A673 (cell line): ENCODE results near the gene RPS6KC1. TPM values are rescaled to one million over a fixed set of nuclear protein-coding genes. Genes with fewer than 3 reads are reported as not detected.

Source experiments
- BruUV-seq: library from RNA; stranded (reverse); fragments of 400-500 nt; replicated peaks from 2 replicates; lab custom pipeline; 2021; lab: Mats Ljungman, UMichigan
- CTCF ChIA-PET: fragments of 300-600 bp; sonication (Branson Sonifier 250); formaldehyde crosslinking; loops from one replicate; lab custom pipeline; 2022; ENCODE audit warnings: antibody characterized with exemption; lab: Charles Lee
- POLR2A ChIA-PET: fragments of 300-600 bp; sonication (Branson Sonifier 250); formaldehyde crosslinking; loops from one replicate; lab custom pipeline; 2022; ENCODE audit warnings: antibody characterized with exemption; ENCODE audit not compliant: low non-redundant PET; lab: Charles Lee
- DNase-seq: peaks from one replicate; pipeline ENCODE4 v3.0.0-alpha.2; 2015; ENCODE audit warnings: low spot score
- H3K27ac ChIP-seq: fragments of 200-600 bp; sonication (generic); 2 replicates; pipeline ENCODE4 v1.5.1; 2016; ENCODE audit warnings: mixed run types, low read depth, mild to moderate bottlenecking, mixed read lengths, antibody characterized with exemption, low read length; ENCODE audit not compliant: poor library complexity, severe bottlenecking
- H3K27me3 ChIP-seq: fragments of 200-600 bp; sonication (generic); replicated peaks from 2 replicates; pipeline ENCODE4 v1.6.1; 2017; ENCODE audit warnings: mixed run types, low read depth, mild to moderate bottlenecking, mixed read lengths, antibody characterized with exemption, low read length; ENCODE audit not compliant: insufficient read depth, poor library complexity
- H3K36me3 ChIP-seq: fragments of 200-600 bp; sonication (generic); 2 replicates; pipeline ENCODE4 v1.6.1; 2016; ENCODE audit warnings: mixed run types, mild to moderate bottlenecking, mixed read lengths, antibody characterized with exemption, low read length; ENCODE audit not compliant: insufficient read depth, poor library complexity, severe bottlenecking
- H3K4me1 ChIP-seq: fragments of 200-600 bp; sonication (generic); 2 replicates; pipeline ENCODE4 v1.6.1; 2017; ENCODE audit warnings: mixed run types, mild to moderate bottlenecking, mixed read lengths, antibody characterized with exemption, low read length; ENCODE audit not compliant: insufficient read depth, poor library complexity, severe bottlenecking
- H3K4me3 ChIP-seq: fragments of 200-600 bp; sonication (generic); 2 replicates; pipeline ENCODE4 v1.5.1; 2016; ENCODE audit warnings: low read depth, mixed run types, mild to moderate bottlenecking, mixed read lengths, low read length; ENCODE audit not compliant: poor library complexity, severe bottlenecking
- H3K9me3 ChIP-seq: fragments of 200-600 bp; sonication (generic); 2 replicates; pipeline ENCODE4 v1.6.1; 2016; ENCODE audit warnings: mixed run types, low read depth, mild to moderate bottlenecking, mixed read lengths, antibody characterized with exemption, low read length; ENCODE audit not compliant: poor library complexity, severe bottlenecking
- CTCF ChIP-seq: fragments of 300-800, 200-600 bp; sonication (generic); conservative IDR thresholded peaks from 2 replicates; pipeline ENCODE4 v1.5.1; 2017; ENCODE audit warnings: low read depth, mild to moderate bottlenecking, antibody characterized with exemption, low read length, moderate library complexity, mixed read lengths
- EZH2 ChIP-seq: fragments of 200-600 bp; sonication (generic); IDR thresholded peaks from 2 replicates; pipeline ENCODE4 v1.6.1; 2017; ENCODE audit warnings: borderline replicate concordance, low read depth, mild to moderate bottlenecking, mixed read lengths, antibody characterized with exemption, low read length; ENCODE audit not compliant: poor library complexity, severe bottlenecking
- intact Hi-C: fragments of 100-400 bp; cut with micrococcal nuclease; formaldehyde crosslinking; loops from one replicate; pipeline ENCODE4 v1.10.0; 2022; ENCODE audit not compliant: unreplicated experiment
- total RNA-seq: library from RNA; stranded (reverse); gene quantifications from 2 replicates; pipeline ENCODE4 v1.2.3, GENCODE V29; 2021

RPS6KC1 gene
- total RNA-seq, 1 experiment from 2014 or later, result 17.1 TPM

- ChIA-PET POLR2A (no interaction called here), CTCF (no interaction called here)
These were observed 200.9 kb downstream of the RPS6KC1 start for GRCh38 chr1:213251972-213252371.

GRCh38 chr1:213256438-213257087, 205.5 kb downstream of the RPS6KC1 start:
- ChIA-PET POLR2A (no interaction called here), CTCF (no interaction called here)
- no peak for TF ChIP-seq EZH2
- TF ChIP-seq CTCF, result no peak
- Histone ChIP-seq H3K27me3 (no peaks in the 10 kb centered on the region), H3K36me3 (no peaks in the 10 kb centered on the region), H3K4me3 (no peak overlapping the region), H3K4me1 (no peaks in the 10 kb centered on the region), H3K9me3 (no peaks in the 10 kb centered on the region), H3K27ac (no peak overlapping the region)
- DNase-seq, result no peak
- no TSS peak for BruUV-seq
- intact Hi-C loops, result no loop called here

More at GRCh38 chr1:213251972-213252371, 200.9 kb downstream of the RPS6KC1 start:
- Histone ChIP-seq H3K36me3 (no peaks in the 10 kb centered on the region), H3K4me3 (no peak overlapping the region), H3K27ac (no peak overlapping the region), H3K4me1 (no peaks in the 10 kb centered on the region), H3K27me3 (no peaks in the 10 kb centered on the region), H3K9me3 (no peaks in the 10 kb centered on the region)
- TF ChIP-seq EZH2 (no peak), CTCF (no peak)
- intact Hi-C loops, result no loop called here
- no peak for DNase-seq
- no TSS peak for BruUV-seq

GRCh38 chr1:213260311-213261075, 209.5 kb downstream of the RPS6KC1 start:
- CTCF ChIA-PET, result no interaction called here
- no peak for TF ChIP-seq CTCF
- no peak for TF ChIP-seq EZH2

More at GRCh38 chr1:213260311-213261075, 209.5 kb downstream of the RPS6KC1 start:
- Histone ChIP-seq H3K4me3 (no peak overlapping the region), H3K27me3 (no peaks in the 10 kb centered on the region), H3K36me3 (no peaks in the 10 kb centered on the region), H3K27ac (no peak overlapping the region), H3K9me3 (no peaks in the 10 kb centered on the region), H3K4me1 (no peaks in the 10 kb centered on the region)
- no TSS peak for BruUV-seq
- POLR2A ChIA-PET, result no interaction called here
- intact Hi-C loops, result loop anchor here (10.0 kb wide), 1 partner anchor 1044 kb away; no protein-coding TSS in a partner anchor
- DNase-seq, result no peak
